Measurements from ENCODE around the gene SEZ6L.

Gene SEZ6L

DNA sequence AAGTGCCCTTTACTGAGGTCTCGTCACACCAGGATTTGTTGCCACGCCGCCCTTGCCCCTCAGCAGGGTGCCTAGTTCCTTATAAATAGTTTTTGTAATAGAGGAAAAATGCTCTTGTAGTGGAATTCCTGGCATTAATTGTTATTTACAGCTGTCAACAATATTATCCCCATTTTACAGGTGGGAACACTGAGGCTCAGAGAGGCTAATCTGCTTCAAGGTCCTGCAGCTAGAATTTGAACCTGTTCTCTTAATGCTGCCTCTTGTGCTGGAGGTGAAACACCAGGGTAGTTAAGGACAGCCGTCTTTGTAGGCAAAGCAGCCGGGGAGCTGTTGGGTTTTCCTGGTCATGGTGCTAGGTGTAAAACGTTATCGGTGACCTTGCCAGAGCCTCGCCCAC lies 159.0 kb downstream of the SEZ6L start:
- Histone ChIP-seq H2AFZ (ENCODE audit: low read length) (no peak overlapping the region), H3K4ac (ENCODE audit: low read length) (no peak overlapping the region), H2BK120ac (ENCODE audit: low read depth, low read length) (no peak overlapping the region), H2BK12ac (ENCODE audit: low read length) (no peak overlapping the region), H3K4me2 (ENCODE audit: insufficient read depth, low read length, poor library complexity, severe bottlenecking) (no peak overlapping the region), H3K36me3 (replicated peaks in 1 of 2; ENCODE audit: control insufficient read depth in 2 of 2, insufficient read depth in 2 of 2, low read length in 2 of 2) (no peaks in the 10 kb centered on the region), H3K79me1 (ENCODE audit: low read depth, low read length) (no peaks in the 10 kb centered on the region), H2BK15ac (ENCODE audit: low read length) (no peak overlapping the region), H3K4me3 (ENCODE audit: low read length in 2 of 2) (no peak overlapping the region), H3K9ac (ENCODE audit: low read depth, low read length, poor library complexity) (no peak overlapping the region), H3K18ac (ENCODE audit: low read length) (no peak overlapping the region), H3K9me3 (replicated peaks in 1 of 2; ENCODE audit: control insufficient read depth in 2 of 2, insufficient read depth in 1 of 2, low read depth in 1 of 2, low read length in 2 of 2) (peaks cover 0 to 3% of the 10 kb centered on the region in 2 donors), H4K91ac (ENCODE audit: low read depth, low read length, poor library complexity) (no peak overlapping the region), H2AK5ac (ENCODE audit: low read depth, low read length) (no peak overlapping the region), H2BK5ac (ENCODE audit: low read length) (no peak overlapping the region), H3K27me3 (ENCODE audit: control insufficient read depth in 3 of 3, insufficient read depth in 3 of 3, low read depth in 1 of 3, low read length in 3 of 3) (peaks cover 0 to 14% (median 0%) of the 10 kb centered on the region in 3 experiments), H3K4me1 (ENCODE audit: control insufficient read depth in 2 of 2, insufficient read depth in 1 of 2, low read depth in 1 of 2, low read length in 2 of 2) (no peaks in the 10 kb centered on the region), H3K27ac (replicated peaks; ENCODE audit: low read length) (no peak overlapping the region), H4K8ac (ENCODE audit: low read depth, low read length) (no peak overlapping the region), H3K14ac (ENCODE audit: low read length) (no peak overlapping the region), H3K23ac (ENCODE audit: low read depth, low read length, poor library complexity) (no peak overlapping the region)
- no peak for DNase-seq (ENCODE audit: low spot score)
- no CpG with 5 or more reads among the region's 8 CpGs for WGBS, 2 donors (ENCODE audit: extremely low coverage in 2 of 2, insufficient read length in 2 of 2, insufficient replicate concordance in 1 of 2)

DNA sequence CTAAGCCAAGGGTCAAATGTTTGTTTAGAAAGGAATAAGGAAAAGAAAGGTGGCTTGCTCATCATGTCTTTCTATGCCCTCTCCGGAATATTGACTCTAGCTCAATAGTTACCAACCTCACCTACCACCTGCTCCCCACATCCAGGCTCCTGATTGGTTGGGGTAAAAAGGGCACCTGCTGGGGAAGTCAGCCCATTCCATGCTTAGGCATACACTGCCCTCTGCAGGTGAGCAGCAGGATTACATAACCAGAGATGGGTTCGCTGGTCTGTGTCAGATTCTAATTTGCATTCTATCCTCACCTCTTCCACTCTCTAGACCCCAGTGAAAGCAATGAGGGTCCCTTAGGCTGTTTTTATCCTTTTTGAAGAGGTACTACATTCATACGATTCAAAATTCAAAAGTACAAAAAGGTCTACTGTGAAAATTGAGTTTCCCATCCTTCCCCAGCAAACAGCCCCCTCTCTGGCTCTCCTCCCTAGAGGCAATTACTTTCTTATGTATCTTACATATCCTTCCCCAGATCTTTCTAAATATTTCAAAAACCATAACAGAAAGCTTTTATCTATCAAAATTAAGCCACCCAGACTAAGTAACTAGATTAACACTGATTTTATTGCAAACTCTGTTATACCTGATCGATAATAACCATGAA lies 161.8 kb downstream of the SEZ6L start:
- Histone ChIP-seq H3K23ac (ENCODE audit: low read depth, low read length, poor library complexity) (no peak overlapping the region), H2BK120ac (ENCODE audit: low read depth, low read length) (no peak overlapping the region), H3K14ac (ENCODE audit: low read length) (no peak overlapping the region), H3K36me3 (replicated peaks in 1 of 2; ENCODE audit: control insufficient read depth in 2 of 2, insufficient read depth in 2 of 2, low read length in 2 of 2) (no peaks in the 10 kb centered on the region), H3K79me1 (ENCODE audit: low read depth, low read length) (no peaks in the 10 kb centered on the region), H2BK5ac (ENCODE audit: low read length) (no peak overlapping the region), H4K8ac (ENCODE audit: low read depth, low read length) (no peak overlapping the region), H2BK15ac (ENCODE audit: low read length) (no peak overlapping the region), H3K9ac (ENCODE audit: low read depth, low read length, poor library complexity) (no peak overlapping the region), H3K4me3 (ENCODE audit: low read length in 2 of 2) (no peak overlapping the region), H2AK5ac (ENCODE audit: low read depth, low read length) (no peak overlapping the region), H3K4ac (ENCODE audit: low read length) (no peak overlapping the region), H3K4me1 (ENCODE audit: control insufficient read depth in 2 of 2, insufficient read depth in 1 of 2, low read depth in 1 of 2, low read length in 2 of 2) (no peaks in the 10 kb centered on the region), H4K91ac (ENCODE audit: low read depth, low read length, poor library complexity) (no peak overlapping the region), H3K4me2 (ENCODE audit: insufficient read depth, low read length, poor library complexity, severe bottlenecking) (no peak overlapping the region), H2BK12ac (ENCODE audit: low read length) (no peak overlapping the region), H2AFZ (ENCODE audit: low read length) (no peak overlapping the region), H3K18ac (ENCODE audit: low read length) (no peak overlapping the region), H3K27ac (replicated peaks; ENCODE audit: low read length) (no peak overlapping the region), H3K27me3 (ENCODE audit: control insufficient read depth in 3 of 3, insufficient read depth in 3 of 3, low read depth in 1 of 3, low read length in 3 of 3) (peaks cover 0 to 23% (median 2%) of the 10 kb centered on the region in 3 experiments), H3K9me3 (replicated peaks in 1 of 2; ENCODE audit: control insufficient read depth in 2 of 2, insufficient read depth in 1 of 2, low read depth in 1 of 2, low read length in 2 of 2) (peaks cover 0 to 3% of the 10 kb centered on the region in 2 donors)
- no CpG with 5 or more reads among the region's 4 CpGs for WGBS, 2 donors (ENCODE audit: extremely low coverage in 2 of 2, insufficient read length in 2 of 2, insufficient replicate concordance in 1 of 2)
- peak; percentile 60 for DNase-seq (ENCODE audit: low spot score)

DNA sequence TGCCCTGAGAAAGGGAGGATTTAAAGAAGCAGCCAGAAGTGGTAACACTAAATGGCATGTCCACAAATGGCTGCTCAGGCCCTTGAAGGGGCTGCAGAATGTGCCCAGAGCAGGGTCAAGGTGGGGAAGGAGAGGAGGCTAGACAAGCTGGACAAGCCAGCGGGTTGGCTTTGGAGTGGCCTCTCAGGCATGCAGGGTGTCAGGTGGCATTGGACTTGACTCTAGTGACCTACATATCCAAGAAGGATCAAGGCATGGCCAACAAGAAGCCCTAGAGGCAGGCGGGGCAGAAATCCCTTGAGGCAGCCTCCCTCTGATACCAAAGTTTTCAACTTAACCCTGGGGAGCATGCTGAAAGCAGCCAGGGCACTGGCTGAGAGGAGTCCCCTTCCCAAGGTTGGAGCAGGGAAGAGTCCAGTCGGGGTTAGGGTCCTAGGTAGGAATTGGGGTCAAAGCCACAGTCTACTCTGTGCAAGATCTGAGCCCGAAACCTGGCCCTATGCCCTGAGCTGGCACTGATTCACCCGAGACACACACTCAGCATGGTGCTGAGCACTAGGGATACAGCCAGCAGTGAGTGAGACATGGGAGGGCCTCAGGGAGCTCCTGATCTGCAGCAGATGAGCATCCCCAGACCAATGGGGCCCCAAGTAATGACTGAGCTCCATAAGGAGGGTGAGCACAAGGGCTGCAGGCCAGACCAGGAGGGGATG lies 164.0 kb downstream of the SEZ6L start:
- Histone ChIP-seq H3K4me2 (ENCODE audit: insufficient read depth, low read length, poor library complexity, severe bottlenecking) (no peak overlapping the region), H3K9ac (ENCODE audit: low read depth, low read length, poor library complexity) (no peak overlapping the region), H3K18ac (ENCODE audit: low read length) (no peak overlapping the region), H3K27me3 (ENCODE audit: control insufficient read depth in 3 of 3, insufficient read depth in 3 of 3, low read depth in 1 of 3, low read length in 3 of 3) (peaks cover 0 to 21% (median 2%) of the 10 kb centered on the region in 3 experiments), H3K4me1 (ENCODE audit: control insufficient read depth in 2 of 2, insufficient read depth in 1 of 2, low read depth in 1 of 2, low read length in 2 of 2) (no peaks in the 10 kb centered on the region), H3K27ac (replicated peaks; ENCODE audit: low read length) (no peak overlapping the region), H3K4ac (ENCODE audit: low read length) (no peak overlapping the region), H3K9me3 (replicated peaks in 1 of 2; ENCODE audit: control insufficient read depth in 2 of 2, insufficient read depth in 1 of 2, low read depth in 1 of 2, low read length in 2 of 2) (no peaks in the 10 kb centered on the region), H2BK5ac (ENCODE audit: low read length) (no peak overlapping the region), H2AK5ac (ENCODE audit: low read depth, low read length) (no peak overlapping the region), H4K91ac (ENCODE audit: low read depth, low read length, poor library complexity) (no peak overlapping the region), H3K36me3 (replicated peaks in 1 of 2; ENCODE audit: control insufficient read depth in 2 of 2, insufficient read depth in 2 of 2, low read length in 2 of 2) (no peaks in the 10 kb centered on the region), H2BK15ac (ENCODE audit: low read length) (no peak overlapping the region), H3K23ac (ENCODE audit: low read depth, low read length, poor library complexity) (no peak overlapping the region), H3K4me3 (ENCODE audit: low read length in 2 of 2) (no peak overlapping the region), H2BK120ac (ENCODE audit: low read depth, low read length) (no peak overlapping the region), H3K14ac (ENCODE audit: low read length) (no peak overlapping the region), H4K8ac (ENCODE audit: low read depth, low read length) (no peak overlapping the region), H3K79me1 (ENCODE audit: low read depth, low read length) (no peaks in the 10 kb centered on the region), H2AFZ (ENCODE audit: low read length) (no peak overlapping the region), H2BK12ac (ENCODE audit: low read length) (no peak overlapping the region)
- WGBS, 2 donors (ENCODE audit: extremely low coverage in 2 of 2, insufficient read length in 2 of 2, insufficient replicate concordance in 1 of 2) = no CpG with 5 or more reads among the region's 5 CpGs
- no peak for DNase-seq (ENCODE audit: low spot score)

DNA sequence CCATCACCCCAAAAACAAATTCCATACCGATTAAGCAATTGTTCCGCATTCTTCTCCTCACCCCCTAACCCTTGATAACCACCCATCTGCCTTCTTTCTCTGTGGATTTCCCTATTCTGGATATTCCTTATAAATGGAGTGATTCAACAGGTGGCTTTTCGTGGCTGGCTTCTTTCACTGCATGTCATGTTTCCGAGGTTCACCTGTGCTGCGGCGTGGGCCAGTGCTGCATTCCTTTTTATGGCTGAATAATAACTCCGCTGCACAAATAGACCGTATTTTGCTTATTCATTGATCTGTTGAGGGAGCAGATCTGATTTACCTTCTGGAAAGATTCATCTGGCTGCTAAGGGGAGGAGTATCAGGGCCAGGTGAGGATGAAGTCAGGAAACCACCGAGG lies 165.0 kb downstream of the SEZ6L start:
- Histone ChIP-seq H2AFZ (ENCODE audit: low read length) (no peak overlapping the region), H2BK12ac (ENCODE audit: low read length) (no peak overlapping the region), H3K36me3 (replicated peaks in 1 of 2; ENCODE audit: control insufficient read depth in 2 of 2, insufficient read depth in 2 of 2, low read length in 2 of 2) (no peaks in the 10 kb centered on the region), H3K27ac (replicated peaks; ENCODE audit: low read length) (no peak overlapping the region), H3K9ac (ENCODE audit: low read depth, low read length, poor library complexity) (no peak overlapping the region), H4K91ac (ENCODE audit: low read depth, low read length, poor library complexity) (no peak overlapping the region), H4K8ac (ENCODE audit: low read depth, low read length) (no peak overlapping the region), H3K9me3 (replicated peaks in 1 of 2; ENCODE audit: control insufficient read depth in 2 of 2, insufficient read depth in 1 of 2, low read depth in 1 of 2, low read length in 2 of 2) (no peaks in the 10 kb centered on the region), H3K79me1 (ENCODE audit: low read depth, low read length) (no peaks in the 10 kb centered on the region), H2BK15ac (ENCODE audit: low read length) (no peak overlapping the region), H2BK5ac (ENCODE audit: low read length) (no peak overlapping the region), H3K14ac (ENCODE audit: low read length) (no peak overlapping the region), H2BK120ac (ENCODE audit: low read depth, low read length) (no peak overlapping the region), H3K23ac (ENCODE audit: low read depth, low read length, poor library complexity) (no peak overlapping the region), H3K18ac (ENCODE audit: low read length) (no peak overlapping the region), H2AK5ac (ENCODE audit: low read depth, low read length) (no peak overlapping the region), H3K4ac (ENCODE audit: low read length) (no peak overlapping the region), H3K4me2 (ENCODE audit: insufficient read depth, low read length, poor library complexity, severe bottlenecking) (no peak overlapping the region), H3K4me3 (ENCODE audit: low read length in 2 of 2) (no peak overlapping the region), H3K4me1 (ENCODE audit: control insufficient read depth in 2 of 2, insufficient read depth in 1 of 2, low read depth in 1 of 2, low read length in 2 of 2) (no peaks in the 10 kb centered on the region), H3K27me3 (ENCODE audit: control insufficient read depth in 3 of 3, insufficient read depth in 3 of 3, low read depth in 1 of 3, low read length in 3 of 3) (peaks cover 0 to 21% (median 2%) of the 10 kb centered on the region in 3 experiments)
- 100% methylated on average over 2 of the region's 9 CpGs; no CpG with 5 or more reads in 1 of the 2 donors for WGBS, 2 donors (ENCODE audit: extremely low coverage in 2 of 2, insufficient read length in 2 of 2, insufficient replicate concordance in 1 of 2)
- DNase-seq (ENCODE audit: low spot score) = no peak

Data from neuronal stem cell (in vitro differentiated cells).